HG03354 (cell line): Measurements from ENCODE around the gene OLFML2A.

Experiments used
- ATAC-seq: cut with Tn5 transposase; IDR thresholded peaks from one replicate; pipeline ENCODE4 v1.9.1; 2021; ENCODE audit warnings: mild to moderate bottlenecking; ENCODE audit not compliant: unreplicated experiment, poor library complexity, severe bottlenecking

The OLFML2A gene

DNA sequence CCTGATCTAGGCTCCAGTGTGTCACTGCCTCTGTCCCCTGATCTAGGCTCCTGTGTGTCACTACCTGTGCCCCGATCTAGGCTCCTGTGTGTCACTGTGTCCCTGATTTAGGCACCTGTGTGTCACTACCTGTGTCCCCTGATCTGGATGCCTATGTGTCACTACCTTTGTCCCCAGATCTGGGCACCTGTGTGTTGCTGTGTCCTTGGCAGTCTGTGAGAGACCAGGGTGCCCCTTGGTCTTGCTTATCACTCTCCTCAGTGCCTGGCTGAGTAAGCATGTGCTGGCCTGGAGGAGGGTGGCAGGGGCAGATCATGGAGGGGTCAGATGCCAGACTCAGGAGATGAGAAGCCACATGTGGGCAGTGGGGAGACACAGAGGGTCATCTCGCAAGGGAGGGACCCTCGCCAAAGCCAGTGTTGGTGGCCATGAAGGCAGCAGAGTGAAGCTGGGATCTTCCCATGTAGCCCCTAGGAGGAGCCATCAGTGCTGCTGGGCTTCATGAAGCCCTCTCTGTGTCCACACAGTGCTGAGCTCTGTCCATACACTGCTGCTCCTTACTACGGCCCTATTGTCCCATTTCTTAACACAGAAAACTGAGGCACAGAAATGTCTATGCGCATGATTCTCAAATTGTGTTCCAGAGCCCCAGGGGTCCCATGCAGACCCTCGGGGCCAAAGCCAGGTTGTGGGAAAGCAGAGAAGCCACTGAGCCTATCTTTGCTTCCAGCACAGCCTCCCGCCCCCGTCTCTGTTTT is 15.5 kb downstream of the OLFML2A start:
- ATAC-seq, result no peak

DNA sequence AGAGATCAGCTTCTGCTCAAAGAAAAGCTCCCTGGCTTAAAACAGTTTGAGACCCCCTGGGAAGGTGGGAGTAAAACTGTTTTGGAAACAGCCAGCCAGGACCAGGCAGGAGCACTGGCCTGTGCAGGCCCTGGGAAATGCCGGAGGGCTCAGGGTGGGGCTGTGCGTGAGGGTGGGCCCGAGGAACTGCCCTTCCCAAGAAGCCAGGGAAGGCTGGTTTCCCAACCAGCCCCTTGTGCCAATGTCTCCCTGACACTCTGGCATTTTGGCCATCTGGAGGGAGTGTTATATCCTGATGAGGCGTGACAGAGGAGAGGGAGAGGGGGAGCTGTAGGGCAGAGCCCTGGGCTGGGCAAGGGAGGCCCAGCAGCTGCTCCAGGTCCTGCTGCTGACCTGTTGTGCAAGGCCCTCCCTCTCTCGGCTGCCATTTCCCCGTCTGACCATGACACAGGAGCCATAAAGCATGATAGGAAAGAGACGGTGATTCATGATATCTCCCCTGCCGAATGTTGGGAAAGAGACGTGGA is 16.1 kb downstream of the OLFML2A start:
- ATAC-seq, result no peak

DNA sequence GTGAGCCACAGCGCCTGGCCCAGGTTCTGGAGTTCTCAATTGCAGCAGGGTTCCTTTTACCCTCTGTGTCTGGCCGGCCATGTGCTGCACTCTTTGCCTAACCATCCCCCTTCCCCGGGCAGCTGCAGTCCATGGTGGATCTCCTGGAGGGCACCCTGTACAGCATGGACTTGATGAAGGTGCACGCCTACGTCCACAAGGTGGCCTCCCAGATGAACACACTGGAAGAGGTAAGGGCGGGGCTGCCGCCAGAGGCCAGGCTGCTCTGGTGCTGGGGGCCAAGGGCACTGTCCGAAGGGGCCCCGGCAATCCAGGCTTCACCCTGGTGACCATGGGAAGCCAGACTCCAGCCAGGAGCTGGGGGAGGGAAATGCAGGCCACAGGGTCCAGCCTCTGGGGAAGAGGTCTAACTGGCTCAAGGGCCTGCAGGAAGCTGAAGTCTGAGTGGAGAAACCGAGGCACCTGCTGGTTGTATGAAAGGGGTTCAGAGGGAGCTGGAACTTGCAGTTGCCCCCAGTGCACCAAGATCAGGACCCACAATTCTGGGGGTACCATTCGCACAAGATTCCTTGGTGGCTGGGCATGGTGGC is 18.1 kb downstream of the OLFML2A start:
- no peak for ATAC-seq

DNA sequence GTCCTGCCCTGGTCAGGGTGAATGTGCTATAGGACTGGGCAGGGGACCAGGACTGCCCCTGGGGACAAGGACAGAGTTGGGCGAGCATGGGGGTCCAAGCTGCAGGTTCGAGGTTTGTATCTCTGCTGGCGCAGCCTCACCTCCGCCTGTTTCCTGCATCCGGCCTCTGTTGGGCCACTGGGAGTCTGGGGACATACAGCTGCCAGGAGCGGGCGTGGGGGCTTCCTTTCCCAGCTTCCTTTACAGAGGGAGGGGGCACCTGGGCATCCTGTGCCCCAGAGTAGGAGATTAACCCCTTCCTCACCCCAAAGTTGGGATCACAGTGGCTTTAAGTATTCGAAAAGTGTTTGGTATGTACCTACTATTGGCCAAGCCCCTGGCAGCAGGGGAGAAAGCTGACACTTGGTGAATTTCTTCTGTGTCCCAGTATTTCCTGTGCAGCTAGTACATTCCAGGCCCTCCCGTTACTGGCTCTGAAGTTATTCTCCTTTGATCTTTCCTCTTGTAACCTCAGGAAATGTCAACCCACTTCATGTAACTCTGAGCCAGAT is 19.0 kb downstream of the OLFML2A start:
- no peak for ATAC-seq

DNA sequence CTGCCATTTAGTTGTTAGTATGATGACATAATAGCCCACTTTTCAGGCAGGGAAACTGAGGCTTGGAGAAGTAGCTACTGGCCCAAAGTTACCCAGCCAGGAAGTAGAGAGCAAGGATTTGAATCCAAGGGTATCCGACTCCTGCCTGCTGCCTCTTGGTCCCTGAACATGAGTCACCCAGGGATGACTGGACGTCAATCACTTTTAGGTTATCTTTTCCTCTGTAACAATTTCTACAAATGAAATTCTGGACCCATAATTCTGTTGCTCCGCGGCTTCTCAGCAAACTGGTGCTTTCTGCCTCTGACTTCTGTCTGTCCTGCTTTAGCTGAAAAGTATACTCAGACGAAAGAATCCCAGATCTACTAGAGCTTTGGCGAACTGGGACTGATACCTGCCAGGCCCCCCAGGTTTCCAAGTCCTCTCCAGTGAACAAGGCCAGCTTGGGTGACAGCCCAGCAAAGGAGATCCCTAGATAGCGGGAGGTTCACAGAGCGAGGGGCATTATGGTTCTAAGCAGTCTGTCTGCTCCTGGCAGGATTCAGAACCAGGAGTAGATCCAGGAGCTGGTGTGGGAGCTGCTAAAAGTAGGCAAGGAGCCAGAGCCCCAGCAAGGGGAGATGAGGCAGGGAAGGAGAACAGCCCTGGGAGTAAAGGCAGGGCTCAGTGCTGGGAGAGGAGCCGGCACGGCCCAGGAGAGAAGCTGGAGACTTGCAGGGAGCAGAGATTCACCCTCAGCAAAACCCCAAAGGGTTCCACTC is 20.6 kb downstream of the OLFML2A start:
- no peak for ATAC-seq

DNA sequence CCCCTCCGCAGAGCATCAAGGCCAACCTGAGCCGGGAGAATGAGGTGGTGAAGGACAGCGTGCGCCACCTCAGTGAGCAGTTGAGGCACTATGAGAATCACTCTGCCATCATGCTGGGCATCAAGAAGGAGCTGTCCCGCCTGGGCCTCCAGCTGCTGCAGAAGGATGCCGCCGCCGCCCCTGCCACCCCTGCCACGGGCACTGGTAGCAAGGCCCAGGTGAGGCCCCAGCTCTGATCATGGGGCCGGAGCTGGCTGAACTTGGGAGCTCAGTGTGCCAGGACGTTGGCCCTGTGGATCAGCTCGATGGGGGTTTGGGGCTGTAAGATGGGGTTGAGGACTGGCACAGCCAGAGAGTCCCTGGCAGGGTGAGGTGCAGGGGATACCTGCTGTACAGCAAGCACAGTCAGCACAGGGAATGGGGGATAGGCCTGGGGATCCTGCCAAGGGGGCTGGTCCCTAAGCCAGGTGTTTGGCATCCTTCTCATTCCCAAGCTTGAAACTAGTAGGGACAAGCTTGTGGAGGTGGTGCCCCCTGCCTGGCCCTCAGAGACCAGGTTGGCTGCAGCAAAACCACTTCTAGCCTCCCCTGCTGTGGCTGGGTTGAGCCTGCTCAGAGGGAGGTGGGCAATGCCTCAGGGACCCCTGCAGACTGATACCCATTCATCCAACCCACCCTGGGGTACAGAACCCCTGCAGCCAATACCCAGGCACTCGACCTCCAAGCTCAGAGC is 22.5 kb downstream of the OLFML2A start:
- no peak for ATAC-seq

DNA sequence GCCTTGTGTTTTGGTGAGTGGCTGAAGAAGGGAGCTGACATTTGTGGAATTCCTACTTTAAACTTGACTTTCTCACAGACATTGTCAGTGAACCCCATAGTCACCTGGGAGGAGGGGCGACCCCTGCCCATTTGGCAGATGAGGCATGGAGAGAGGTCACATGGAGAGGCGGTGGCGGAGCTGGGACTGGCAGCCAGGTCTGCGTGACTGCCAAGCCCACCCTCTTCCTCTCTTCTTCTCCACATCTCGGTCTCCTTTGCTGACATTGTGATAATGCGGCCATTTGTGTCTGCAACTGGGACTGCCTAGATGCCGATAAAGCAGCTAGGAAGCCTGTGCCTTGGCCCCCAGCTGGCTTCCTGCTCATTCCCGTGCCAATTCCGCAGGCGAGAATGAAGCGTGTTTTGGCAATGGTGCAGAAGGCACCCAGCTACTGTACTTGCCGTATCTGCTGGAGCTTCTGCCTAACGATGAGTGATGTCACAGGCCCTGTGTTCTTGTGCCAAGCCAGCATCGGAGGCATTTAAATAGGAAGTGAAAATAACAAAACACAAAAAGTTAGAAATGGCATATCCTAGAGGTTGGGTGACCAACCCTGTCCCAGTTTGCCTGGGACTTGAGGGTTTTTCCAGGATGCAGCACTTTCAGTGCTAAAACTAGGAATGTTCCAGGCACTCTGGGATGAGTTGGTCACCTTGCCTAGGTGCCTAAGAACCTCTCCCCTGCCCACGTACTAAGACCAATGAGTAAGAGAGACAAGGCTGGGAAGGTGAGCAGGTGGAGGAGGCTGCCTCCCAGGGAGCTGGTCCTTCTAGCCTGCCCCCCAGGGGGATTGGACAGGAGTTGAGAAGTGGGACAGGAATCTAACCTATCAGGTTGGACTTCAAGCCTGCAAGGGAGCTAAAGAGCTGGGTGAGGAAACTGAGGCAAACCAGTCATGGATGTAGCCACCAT is 23.6 kb downstream of the OLFML2A start:
- no peak for ATAC-seq

DNA sequence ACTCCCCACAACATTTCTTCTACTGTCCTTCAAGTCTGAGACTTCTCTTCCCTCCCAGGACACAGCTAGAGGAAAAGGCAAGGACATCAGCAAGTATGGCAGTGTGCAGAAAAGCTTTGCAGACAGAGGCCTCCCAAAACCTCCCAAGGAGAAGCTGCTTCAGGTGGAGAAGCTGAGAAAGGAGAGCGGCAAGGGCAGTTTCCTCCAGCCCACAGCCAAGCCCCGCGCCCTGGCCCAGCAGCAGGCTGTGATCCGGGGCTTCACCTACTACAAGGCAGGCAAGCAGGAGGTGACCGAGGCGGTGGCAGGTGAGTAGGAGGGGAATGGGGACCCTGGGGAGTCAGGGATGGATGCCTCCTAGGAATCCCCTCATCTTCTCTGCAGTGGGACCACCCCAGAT is 24.4 kb downstream of the OLFML2A start:
- no peak for ATAC-seq

DNA sequence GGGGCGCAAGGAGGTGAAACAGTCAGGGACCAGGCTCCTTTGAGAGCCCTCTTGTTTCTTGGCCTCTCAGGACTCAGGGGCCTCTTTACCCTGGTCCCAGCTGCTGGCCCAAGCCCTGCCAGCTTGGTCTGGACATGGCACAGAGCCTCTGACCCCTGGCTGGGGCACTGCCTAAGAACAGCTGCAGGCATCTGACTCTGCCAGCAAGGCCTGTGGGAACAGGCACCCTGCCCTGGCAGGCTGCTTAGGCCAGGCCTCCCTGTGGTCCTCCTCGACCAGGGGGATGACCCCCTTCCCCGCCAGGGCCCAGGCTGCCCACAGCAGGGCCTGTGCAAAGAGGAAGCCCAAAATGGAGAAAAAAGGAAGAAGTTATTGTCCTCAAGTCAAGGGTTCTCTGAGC is 25.5 kb downstream of the OLFML2A start:
- ATAC-seq, result no peak

DNA sequence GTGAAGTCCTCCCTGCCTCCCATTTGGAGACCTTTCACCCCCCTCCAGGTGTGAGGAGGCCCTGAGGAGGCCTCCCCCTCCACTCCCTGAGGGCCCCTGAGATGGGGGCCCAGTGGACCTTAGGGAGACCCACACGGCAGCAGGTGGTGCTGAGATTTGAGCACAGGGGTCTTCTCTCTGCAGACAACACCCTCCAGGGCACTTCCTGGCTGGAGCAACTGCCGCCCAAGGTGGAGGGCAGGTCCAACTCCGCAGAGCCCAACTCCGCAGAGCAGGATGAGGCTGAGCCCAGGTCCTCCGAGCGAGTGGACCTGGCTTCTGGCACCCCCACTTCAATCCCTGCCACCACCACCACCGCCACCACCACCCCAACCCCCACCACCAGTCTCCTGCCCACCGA is 27.0 kb downstream of the OLFML2A start:
- ATAC-seq, result no peak

DNA sequence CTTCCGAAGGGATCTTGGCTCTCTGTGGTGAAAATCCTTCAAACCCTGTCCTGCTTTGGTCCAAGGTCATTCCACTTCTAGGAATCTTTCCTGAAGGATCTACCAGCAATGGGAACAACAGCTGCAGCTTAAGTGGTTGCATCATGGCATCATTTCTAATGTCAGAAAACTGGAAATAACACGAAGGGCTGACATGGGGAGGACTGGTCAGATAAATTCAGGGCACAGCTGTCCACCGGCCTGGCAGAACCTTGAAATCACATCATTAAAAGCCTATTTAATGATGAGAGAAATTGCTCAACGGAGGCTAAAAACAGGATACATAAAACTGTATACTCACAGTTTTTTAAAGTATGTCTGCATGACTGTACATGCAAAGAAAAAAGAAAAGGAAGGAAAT is 28.3 kb downstream of the OLFML2A start:
- ATAC-seq, result no peak

DNA sequence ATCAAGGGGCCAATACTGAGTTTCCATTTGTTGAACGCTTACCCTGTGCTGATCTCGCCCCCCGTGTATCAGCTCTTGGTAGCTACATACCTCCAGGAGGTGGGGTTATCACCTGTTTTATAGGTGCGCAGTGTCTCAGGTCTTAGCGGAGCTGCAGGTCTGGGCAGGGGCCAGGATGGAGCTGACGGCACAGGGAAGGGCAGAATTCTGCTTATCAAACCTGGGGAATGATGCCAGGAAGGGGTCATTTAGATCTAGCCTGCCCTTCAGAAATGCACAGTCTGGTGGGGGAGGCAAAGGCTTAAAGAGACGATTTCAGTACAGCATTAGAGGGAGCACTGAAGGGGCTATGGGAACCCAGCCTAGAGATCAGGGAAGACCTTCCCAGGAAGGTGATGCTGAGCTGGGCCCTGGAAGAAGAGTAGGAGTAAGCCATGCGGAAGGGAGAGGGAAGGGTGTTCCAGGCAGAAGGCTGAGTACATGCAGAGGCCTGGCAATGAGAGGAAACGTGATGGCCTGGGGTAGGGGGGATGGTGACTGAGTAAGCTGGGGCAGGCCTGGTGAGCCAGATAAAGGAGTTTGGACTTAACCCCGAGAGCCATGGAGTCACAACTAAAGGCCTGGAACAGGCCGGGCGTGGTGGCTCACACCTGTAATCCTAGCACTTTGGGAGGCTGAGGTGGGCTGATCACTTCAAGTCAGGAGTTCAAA is 31.5 kb downstream of the OLFML2A start:
- no peak for ATAC-seq

DNA sequence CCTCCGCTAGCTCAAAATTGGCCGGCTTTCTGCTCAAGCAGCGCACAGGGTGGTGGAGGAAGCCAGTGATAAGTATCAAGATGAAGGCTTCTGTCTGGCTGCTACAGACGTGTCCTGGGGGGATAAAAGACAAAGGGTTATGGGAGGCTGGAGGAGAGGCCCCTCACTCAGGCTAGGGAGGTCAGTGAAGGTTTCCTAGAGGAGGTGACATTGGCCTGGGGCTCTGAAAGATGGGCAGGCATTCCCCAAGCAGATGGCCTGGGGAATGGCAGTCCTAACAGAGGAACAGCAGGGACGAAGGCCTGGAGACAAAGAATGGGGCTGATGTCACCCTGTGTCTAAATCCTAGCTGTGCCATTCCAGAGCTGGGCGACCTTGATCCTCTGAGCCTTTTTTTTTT is 32.3 kb downstream of the OLFML2A start:
- no peak for ATAC-seq

DNA sequence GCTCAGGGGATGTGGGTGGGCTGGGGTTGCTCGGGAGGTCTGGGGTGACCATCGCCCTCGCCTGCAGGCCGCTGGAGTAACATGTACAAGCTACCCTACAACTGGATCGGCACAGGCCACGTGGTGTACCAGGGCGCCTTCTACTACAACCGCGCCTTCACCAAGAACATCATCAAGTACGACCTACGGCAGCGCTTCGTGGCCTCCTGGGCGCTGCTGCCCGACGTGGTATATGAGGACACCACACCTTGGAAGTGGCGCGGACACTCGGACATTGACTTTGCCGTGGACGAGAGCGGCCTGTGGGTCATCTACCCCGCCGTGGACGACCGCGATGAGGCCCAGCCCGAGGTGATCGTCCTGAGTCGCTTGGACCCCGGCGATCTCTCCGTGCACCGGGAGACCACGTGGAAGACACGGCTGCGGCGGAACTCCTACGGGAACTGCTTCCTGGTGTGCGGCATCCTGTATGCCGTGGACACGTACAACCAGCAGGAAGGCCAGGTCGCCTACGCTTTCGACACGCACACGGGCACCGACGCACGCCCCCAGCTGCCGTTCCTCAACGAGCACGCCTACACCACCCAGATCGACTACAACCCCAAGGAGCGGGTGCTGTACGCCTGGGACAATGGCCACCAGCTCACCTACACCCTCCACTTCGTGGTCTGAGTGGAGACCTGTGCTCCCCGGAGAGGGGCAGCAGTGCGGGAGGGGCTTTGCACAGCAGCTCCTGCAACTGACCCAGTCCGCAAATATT is 33.0 kb downstream of the OLFML2A start:
- ATAC-seq, result no peak

DNA sequence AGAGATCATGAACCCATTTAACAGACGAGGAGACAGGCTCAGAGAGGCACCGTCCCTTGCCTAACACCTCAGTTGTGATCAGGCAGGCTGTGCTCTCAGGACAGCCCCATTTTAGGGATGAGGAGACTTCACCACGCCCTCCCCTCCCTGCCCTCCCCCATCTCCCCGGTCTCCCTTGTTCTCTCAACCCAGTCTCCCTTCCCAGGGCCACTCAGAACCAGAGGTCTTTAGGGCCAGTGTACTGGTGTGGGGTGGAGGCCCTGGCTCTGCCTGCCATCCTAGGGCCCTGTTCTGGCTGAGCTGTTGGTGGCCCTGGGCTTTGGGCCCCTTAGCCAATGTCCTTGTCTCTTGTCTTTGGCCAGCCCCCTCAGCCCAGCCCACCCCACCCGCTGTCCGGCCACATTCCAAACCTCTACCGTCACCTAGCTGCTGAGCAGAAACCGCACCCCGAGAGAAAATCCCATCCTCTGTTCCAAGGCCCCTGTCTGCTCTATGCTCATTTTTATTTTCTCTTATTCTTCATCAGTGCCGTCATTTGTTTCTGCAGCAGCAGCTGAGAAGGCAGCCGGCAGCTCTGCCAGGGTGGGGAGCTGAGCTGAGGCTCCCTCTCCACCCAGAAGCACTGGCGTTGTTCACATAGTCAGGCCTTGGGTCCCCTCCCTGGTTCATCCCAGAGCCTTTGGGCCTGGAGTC is 33.9 kb downstream of the OLFML2A start:
- no peak for ATAC-seq

DNA sequence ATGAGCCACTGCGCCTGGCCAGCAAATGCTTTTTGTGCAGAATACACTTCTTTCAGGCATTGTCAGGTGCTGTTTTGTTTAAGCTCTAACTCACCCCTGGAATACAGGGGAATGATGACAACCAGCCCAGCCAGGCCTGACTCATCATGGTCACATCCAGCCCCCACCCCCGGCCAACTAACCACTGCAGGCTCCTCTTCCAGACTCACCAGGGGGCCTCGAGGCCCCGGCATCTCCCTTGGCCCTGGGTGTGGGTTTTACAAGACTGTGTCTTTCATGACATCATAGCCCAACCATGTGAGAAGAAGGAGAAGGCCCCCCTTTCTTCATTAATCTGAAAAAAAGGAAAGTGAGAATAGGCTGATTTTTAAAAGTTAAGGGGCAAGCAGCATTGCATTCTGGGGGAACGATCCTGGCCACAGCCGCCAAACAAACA is 35.5 kb downstream of the OLFML2A start:
- no peak for ATAC-seq

DNA sequence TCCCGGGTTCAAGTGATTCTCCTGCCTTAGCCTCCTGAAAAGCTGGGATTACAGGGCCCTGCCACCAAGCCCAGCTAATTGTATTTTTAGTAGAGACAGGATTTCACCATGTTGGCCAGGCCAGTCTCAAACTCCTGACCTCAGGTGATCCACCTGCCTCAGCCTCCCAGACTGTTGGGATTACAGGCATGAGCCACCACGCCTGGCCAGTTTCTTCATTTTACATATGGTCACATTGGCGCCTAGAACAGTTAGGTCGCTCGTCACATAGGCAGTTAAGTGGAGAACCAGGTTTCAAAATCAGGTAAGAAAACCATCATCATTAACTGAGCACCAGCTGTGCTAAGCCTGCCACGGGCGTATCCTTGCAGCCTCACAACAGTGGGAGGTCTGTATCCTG is 36.1 kb downstream of the OLFML2A start:
- no peak for ATAC-seq
